Measurements from ENCODE around the gene ELOA. TPM values are rescaled to one million over a fixed set of nuclear protein-coding genes. Genes with fewer than 3 reads are reported as not detected.
A peak's percentile ranks its signal among the peaks of the same experiment; 100 is the strongest.

Gene ELOA
- total and polyA plus RNA-seq, 2 donors (not counting 1 experiment from before 2014, with no cell fraction given): 12.9 to 56.6 TPM

DNA sequence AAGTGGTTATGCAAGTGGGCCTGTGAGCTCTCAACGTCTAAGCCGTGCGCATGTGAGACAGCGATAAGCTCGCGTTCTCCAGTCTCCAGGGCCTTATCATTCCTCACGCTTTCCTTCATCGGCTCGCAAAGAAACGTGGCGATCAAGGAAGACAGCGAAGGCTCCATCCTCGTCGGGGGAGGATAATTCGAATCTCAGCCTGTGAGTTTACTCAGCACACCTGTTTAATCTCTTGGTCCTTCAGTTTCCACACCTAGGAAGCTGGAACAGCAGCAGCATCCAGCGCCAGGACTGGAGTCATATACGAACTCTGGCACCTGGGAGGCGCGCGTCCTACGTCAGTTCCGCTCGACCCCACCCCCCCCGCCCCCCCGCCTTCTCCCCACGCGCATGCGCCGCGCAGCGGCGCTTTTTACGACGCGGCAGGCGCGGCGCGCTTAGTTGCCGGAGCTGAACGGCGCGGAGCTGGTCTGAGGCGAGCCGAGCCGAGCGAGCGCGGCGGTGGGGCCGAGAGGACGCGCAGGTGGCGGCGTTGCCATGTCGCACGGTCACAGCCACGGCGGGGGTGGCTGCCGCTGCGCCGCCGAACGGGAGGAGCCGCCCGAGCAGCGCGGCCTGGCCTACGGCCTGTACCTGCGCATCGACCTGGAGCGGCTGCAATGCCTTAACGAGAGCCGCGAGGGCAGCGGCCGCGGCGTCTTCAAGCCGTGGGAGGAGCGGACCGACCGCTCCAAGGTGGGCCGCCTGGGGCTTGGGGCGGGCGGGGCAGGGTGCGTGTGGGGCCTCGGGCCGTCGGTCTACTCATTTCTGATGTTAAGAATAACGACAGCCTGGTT is 34.9 kb downstream of the ELOA start, which contains the start of gene PITHD1:
Gene PITHD1, plus strand, starts transcription at position 440 of the 836 bp plus-strand sequence. Its CDS starts 98 bp downstream, at position 538.
- WGBS (ENCODE audit: insufficient coverage): under 1% methylated on average over 80 of the region's 91 CpGs

More for the DNA sequence above, 34.9 kb downstream of the ELOA start, which contains the start of gene PITHD1:
- no peaks in the 10 kb centered on the region for H3K9me3 ChIP-seq (ENCODE audit: control extremely low read depth in 1 of 3, control insufficient read depth in 2 of 3, insufficient read depth in 1 of 3, low read length in 2 of 3)
- H3K36me3 ChIP-seq (replicated peaks in 1 of 2; ENCODE audit: control extremely low read depth in 1 of 2, control insufficient read depth in 1 of 2, extremely low read depth in 1 of 2, insufficient read depth in 2 of 2, low read length in 1 of 2): peaks cover 0 to 9% of the 10 kb centered on the region in 2 experiments
- H3K4me1 ChIP-seq (ENCODE audit: control insufficient read depth in 2 of 2, insufficient read depth in 2 of 2, low read length in 2 of 2): peaks cover 15 to 20% of the 10 kb centered on the region in 2 donors
- Mint-ChIP-seq H3K4me1 (peaks cover 30% of the 10 kb centered on the region), H3K27me3 (no peaks in the 10 kb centered on the region), H3K9me3 (ENCODE audit: insufficient read depth) (no peaks in the 10 kb centered on the region), H3K4me3 (peak within 1 kb of the TSS; percentile 91), H3K27ac (peak within 1 kb of the TSS; percentile 90)
- peak within 1 kb of the TSS; percentile 60 to 91 (median 86) for H3K4me3 ChIP-seq (ENCODE audit: control extremely low read depth in 1 of 5, extremely low read depth in 1 of 5, insufficient read depth in 1 of 5, low read depth in 2 of 5, low read length in 4 of 5)
- intact Hi-C loops (cut with micrococcal nuclease): loop anchor here (1.0 to 5.0 kb wide), 4 partner anchors 13 to 138 kb away; partner anchors contain the start of genes GALE and LYPLA2
- peak within 1 kb of the TSS; percentile 95 for H3K4me2 ChIP-seq (replicated peaks; ENCODE audit: low read depth, low read length, poor library complexity, severe bottlenecking)
- ChIA-PET POLR2A (interaction anchor here (0.5 to 2.1 kb wide), 15 partner anchors 11 to 247 kb away, joined by 3 to 7 read pairs (median 4); partner anchors contain the start of genes CNR2, GALE, LYPLA2 and RPL11), CTCF (interaction anchor here (0.6 to 5.7 kb wide), 12 partner anchors 13 to 172 kb away, joined by 3 to 52 read pairs (median 4); partner anchors contain the start of genes CNR2, ELOA, GALE and RPL11)
- H3K27ac ChIP-seq (ENCODE audit: low read length in 2 of 2): peak within 1 kb of the TSS; percentile 67 to 86
- peak within 1 kb of the TSS; percentile 93 for H2AFZ ChIP-seq (ENCODE audit: insufficient read depth, low read depth, low read length, poor library complexity, severe bottlenecking)
- peaks cover 72% of the 10 kb centered on the region for H3K79me2 ChIP-seq (ENCODE audit: control insufficient read depth, insufficient read depth, low read length)
- TF ChIP-seq, protein P1, sequence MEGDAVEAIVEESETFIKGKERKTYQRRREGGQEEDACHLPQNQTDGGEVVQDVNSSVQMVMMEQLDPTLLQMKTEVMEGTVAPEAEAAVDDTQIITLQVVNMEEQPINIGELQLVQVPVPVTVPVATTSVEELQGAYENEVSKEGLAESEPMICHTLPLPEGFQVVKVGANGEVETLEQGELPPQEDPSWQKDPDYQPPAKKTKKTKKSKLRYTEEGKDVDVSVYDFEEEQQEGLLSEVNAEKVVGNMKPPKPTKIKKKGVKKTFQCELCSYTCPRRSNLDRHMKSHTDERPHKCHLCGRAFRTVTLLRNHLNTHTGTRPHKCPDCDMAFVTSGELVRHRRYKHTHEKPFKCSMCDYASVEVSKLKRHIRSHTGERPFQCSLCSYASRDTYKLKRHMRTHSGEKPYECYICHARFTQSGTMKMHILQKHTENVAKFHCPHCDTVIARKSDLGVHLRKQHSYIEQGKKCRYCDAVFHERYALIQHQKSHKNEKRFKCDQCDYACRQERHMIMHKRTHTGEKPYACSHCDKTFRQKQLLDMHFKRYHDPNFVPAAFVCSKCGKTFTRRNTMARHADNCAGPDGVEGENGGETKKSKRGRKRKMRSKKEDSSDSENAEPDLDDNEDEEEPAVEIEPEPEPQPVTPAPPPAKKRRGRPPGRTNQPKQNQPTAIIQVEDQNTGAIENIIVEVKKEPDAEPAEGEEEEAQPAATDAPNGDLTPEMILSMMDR (IDR thresholded peaks at IDR 0.05): no peak
- no peak for TF ChIP-seq EZH2 (IDR thresholded peaks at IDR 0.05; ENCODE audit: borderline replicate concordance, insufficient read depth, low read depth, low read length, poor library complexity, severe bottlenecking)
- ATAC-seq (ENCODE audit: low read depth): peak; percentile 88
- peak; percentile 92 for DNase-seq
- H3K9ac ChIP-seq (ENCODE audit: low read length): peak within 1 kb of the TSS; percentile 83
- peaks cover 9% of the 10 kb centered on the region for H4K20me1 ChIP-seq (ENCODE audit: control insufficient read depth, insufficient read depth, low read length, poor library complexity, severe bottlenecking)
- H3K27me3 ChIP-seq (replicated peaks in 1 of 4; ENCODE audit: control extremely low read depth in 1 of 4, control insufficient read depth in 3 of 4, insufficient read depth in 4 of 4, low read length in 3 of 4): no peaks in the 10 kb centered on the region
